ENCODE measurements around the gene THSD4.

The THSD4 gene

GRCh38 chr15:71109130-71109529 is 6.1 kb upstream of the THSD4 start:
- Mint-ChIP-seq H3K36me3 (no peaks in the 10 kb centered on the region), H3K27me3 (peaks cover 5% of the 10 kb centered on the region), H3K27ac (no peak overlapping the region), H3K9me3 (no peaks in the 10 kb centered on the region), H3K4me1 (no peaks in the 10 kb centered on the region), H3K4me3 (no peak overlapping the region)
- no peak for ATAC-seq (ENCODE audit: low read depth)
- no peak for DNase-seq (ENCODE audit: low spot score in 2 of 2)

- Mint-ChIP-seq H3K4me1 (peaks cover 1% of the 10 kb centered on the region), H3K27me3 (peaks cover 8% of the 10 kb centered on the region), H3K27ac (no peak overlapping the region), H3K36me3 (no peaks in the 10 kb centered on the region), H3K9me3 (no peaks in the 10 kb centered on the region), H3K4me3 (no peak overlapping the region)
- ATAC-seq (ENCODE audit: low read depth): no peak
- no peak for DNase-seq (ENCODE audit: low spot score in 2 of 2)
These were observed 5.4 kb upstream of the THSD4 start for GRCh38 chr15:71109905-71110304.

- H3K4me1 Mint-ChIP-seq: peaks cover 3% of the 10 kb centered on the region
- H3K27ac Mint-ChIP-seq: no peak overlapping the region
- H3K9me3 Mint-ChIP-seq: no peaks in the 10 kb centered on the region
- ATAC-seq (ENCODE audit: low read depth) (no peak), DNase-seq (ENCODE audit: low spot score in 2 of 2) (no peak)
- no peak overlapping the region for H3K4me3 Mint-ChIP-seq
- H3K27me3 Mint-ChIP-seq: peaks cover 10% of the 10 kb centered on the region
- no peaks in the 10 kb centered on the region for H3K36me3 Mint-ChIP-seq
These were observed 4.7 kb upstream of the THSD4 start for GRCh38 chr15:71110405-71111180.

- Mint-ChIP-seq H3K4me1 (peaks cover 3% of the 10 kb centered on the region), H3K9me3 (no peaks in the 10 kb centered on the region), H3K27ac (no peak overlapping the region), H3K36me3 (no peaks in the 10 kb centered on the region), H3K27me3 (peaks cover 10% of the 10 kb centered on the region), H3K4me3 (no peak overlapping the region)
- no peak for ATAC-seq (ENCODE audit: low read depth)
- no peak for DNase-seq (ENCODE audit: low spot score in 2 of 2)
These were observed 4.1 kb upstream of the THSD4 start for GRCh38 chr15:71111181-71111565.

GRCh38 chr15:71111950-71112349 is 3.3 kb upstream of the THSD4 start:
- Mint-ChIP-seq H3K27me3 (peaks cover 12% of the 10 kb centered on the region), H3K4me3 (no peak overlapping the region), H3K36me3 (no peaks in the 10 kb centered on the region), H3K9me3 (no peaks in the 10 kb centered on the region), H3K4me1 (peaks cover 5% of the 10 kb centered on the region), H3K27ac (no peak overlapping the region)
- ATAC-seq (ENCODE audit: low read depth): no peak
- no peak for DNase-seq (ENCODE audit: low spot score in 2 of 2)

GRCh38 chr15:71112429-71112828 is 2.8 kb upstream of the THSD4 start:
- ATAC-seq (ENCODE audit: low read depth) (no peak), DNase-seq (ENCODE audit: low spot score in 2 of 2) (no peak)
- Mint-ChIP-seq H3K9me3 (no peaks in the 10 kb centered on the region), H3K36me3 (no peaks in the 10 kb centered on the region), H3K27me3 (peaks cover 14% of the 10 kb centered on the region), H3K27ac (no peak overlapping the region), H3K4me3 (no peak overlapping the region), H3K4me1 (peaks cover 5% of the 10 kb centered on the region)

GRCh38 chr15:71114066-71114680 is 1.1 kb upstream of the THSD4 start:
- DNase-seq (ENCODE audit: low spot score in 2 of 2): no peak
- H3K4me3 Mint-ChIP-seq: no peak overlapping the region
- no peak for ATAC-seq (ENCODE audit: low read depth)
- peaks cover 5% of the 10 kb centered on the region for H3K4me1 Mint-ChIP-seq
- no peaks in the 10 kb centered on the region for H3K9me3 Mint-ChIP-seq
- no peak overlapping the region for H3K27ac Mint-ChIP-seq
- no peaks in the 10 kb centered on the region for H3K36me3 Mint-ChIP-seq
- H3K27me3 Mint-ChIP-seq: peaks cover 24% of the 10 kb centered on the region

GRCh38 chr15:71115567-71116351 is 488 bp downstream of the THSD4 start:
- Mint-ChIP-seq H3K9me3 (no peaks in the 10 kb centered on the region), H3K4me1 (peaks cover 5% of the 10 kb centered on the region), H3K27ac (no peak overlapping the region), H3K36me3 (no peaks in the 10 kb centered on the region), H3K27me3 (peaks cover 24% of the 10 kb centered on the region), H3K4me3 (peak overlapping the region; percentile 55)
- no peak for ATAC-seq (ENCODE audit: low read depth)
- no peak for DNase-seq (ENCODE audit: low spot score in 2 of 2)

- peak overlapping the region; percentile 72 for H3K4me3 Mint-ChIP-seq
- no peaks in the 10 kb centered on the region for H3K9me3 Mint-ChIP-seq
- peaks cover 5% of the 10 kb centered on the region for H3K4me1 Mint-ChIP-seq
- no peak for ATAC-seq (ENCODE audit: low read depth)
- DNase-seq (ENCODE audit: low spot score in 2 of 2): no peak
- H3K27me3 Mint-ChIP-seq: peaks cover 26% of the 10 kb centered on the region
- no peak overlapping the region for H3K27ac Mint-ChIP-seq
- H3K36me3 Mint-ChIP-seq: no peaks in the 10 kb centered on the region
These were observed 1.1 kb downstream of the THSD4 start for GRCh38 chr15:71116366-71116765.

GRCh38 chr15:71116942-71117341 is 1.7 kb downstream of the THSD4 start:
- Mint-ChIP-seq H3K27me3 (peaks cover 28% of the 10 kb centered on the region), H3K4me1 (peaks cover 5% of the 10 kb centered on the region), H3K36me3 (no peaks in the 10 kb centered on the region), H3K4me3 (no peak overlapping the region), H3K27ac (no peak overlapping the region), H3K9me3 (no peaks in the 10 kb centered on the region)
- DNase-seq (ENCODE audit: low spot score in 2 of 2) (no peak), ATAC-seq (ENCODE audit: low read depth) (no peak)

- Mint-ChIP-seq H3K27me3 (peaks cover 30% of the 10 kb centered on the region), H3K4me1 (peaks cover 5% of the 10 kb centered on the region), H3K9me3 (no peaks in the 10 kb centered on the region), H3K27ac (no peak overlapping the region), H3K36me3 (no peaks in the 10 kb centered on the region), H3K4me3 (no peak overlapping the region)
- DNase-seq (ENCODE audit: low spot score in 2 of 2) (no peak), ATAC-seq (ENCODE audit: low read depth) (no peak)
These were observed 2.5 kb downstream of the THSD4 start for GRCh38 chr15:71117714-71118305.

- Mint-ChIP-seq H3K27me3 (peaks cover 29% of the 10 kb centered on the region), H3K9me3 (no peaks in the 10 kb centered on the region), H3K27ac (no peak overlapping the region), H3K36me3 (no peaks in the 10 kb centered on the region), H3K4me1 (peaks cover 5% of the 10 kb centered on the region), H3K4me3 (no peak overlapping the region)
- no peak for DNase-seq (ENCODE audit: low spot score in 2 of 2)
- no peak for ATAC-seq (ENCODE audit: low read depth)
These were observed 3.1 kb downstream of the THSD4 start for GRCh38 chr15:71118345-71118744.

- Mint-ChIP-seq H3K36me3 (no peaks in the 10 kb centered on the region), H3K4me1 (peaks cover 5% of the 10 kb centered on the region), H3K9me3 (no peaks in the 10 kb centered on the region), H3K4me3 (no peak overlapping the region), H3K27me3 (peaks cover 29% of the 10 kb centered on the region), H3K27ac (no peak overlapping the region)
- ATAC-seq (ENCODE audit: low read depth) (no peak), DNase-seq (ENCODE audit: low spot score in 2 of 2) (no peak)
These were observed 3.8 kb downstream of the THSD4 start for GRCh38 chr15:71118881-71119632.

All from memory B cell (primary cell).